ENCODE results near the gene B3GNT4.
"Not testable (repeated sequence)": the region's sequence is repeated elsewhere in the genome, so short reads cannot be mapped to it uniquely, and the experiment has no call there.

Gene B3GNT4

GRCh38 chr12:122189626-122190475, 13.7 kb upstream of the B3GNT4 start:
- DNase-seq (ENCODE audit: low read depth) = no peak

- no peak for DNase-seq (ENCODE audit: low read depth)
Measured at GRCh38 chr12:122190842-122191668, 12.5 kb upstream of the B3GNT4 start.

GRCh38 chr12:122192441-122192840, 11.1 kb upstream of the B3GNT4 start:
- DNase-seq (ENCODE audit: low read depth) = no peak

GRCh38 chr12:122194804-122195203, 8.7 kb upstream of the B3GNT4 start:
- no peak for DNase-seq (ENCODE audit: low read depth)

GRCh38 chr12:122195405-122195804, 8.1 kb upstream of the B3GNT4 start:
- DNase-seq (ENCODE audit: low read depth) = no peak

- DNase-seq (ENCODE audit: low read depth) = no peak
Measured at GRCh38 chr12:122197612-122197966, 5.9 kb upstream of the B3GNT4 start.

- DNase-seq (ENCODE audit: low read depth) = no peak
Measured at GRCh38 chr12:122199484-122200355, 3.8 kb upstream of the B3GNT4 start.

GRCh38 chr12:122200541-122201175, 2.9 kb upstream of the B3GNT4 start:
- no peak for DNase-seq (ENCODE audit: low read depth)

GRCh38 chr12:122201381-122201780, 2.1 kb upstream of the B3GNT4 start:
- no peak for DNase-seq (ENCODE audit: low read depth)

GRCh38 chr12:122202017-122202416, 1.5 kb upstream of the B3GNT4 start:
- DNase-seq (ENCODE audit: low read depth) = no peak

- not testable (repeated sequence) for DNase-seq (ENCODE audit: low read depth)
Measured at GRCh38 chr12:122202811-122203210, 698 bp upstream of the B3GNT4 start.

GRCh38 chr12:122204167-122205052, 901 bp downstream of the B3GNT4 start:
- DNase-seq (ENCODE audit: low read depth) = no peak

- DNase-seq (ENCODE audit: low read depth) = no peak
Measured at GRCh38 chr12:122205053-122205925, 1.8 kb downstream of the B3GNT4 start.

GRCh38 chr12:122206111-122206881, 2.8 kb downstream of the B3GNT4 start:
- no peak for DNase-seq (ENCODE audit: low read depth)

- DNase-seq (ENCODE audit: low read depth) = no peak
Measured at GRCh38 chr12:122206976-122207375, 3.5 kb downstream of the B3GNT4 start.

GRCh38 chr12:122207391-122207790, 3.9 kb downstream of the B3GNT4 start:
- DNase-seq (ENCODE audit: low read depth) = no peak

- DNase-seq (ENCODE audit: low read depth) = no peak
Measured at GRCh38 chr12:122208073-122208820, 4.7 kb downstream of the B3GNT4 start.

- DNase-seq (ENCODE audit: low read depth) = no peak
Measured at GRCh38 chr12:122215771-122216170, 12.3 kb downstream of the B3GNT4 start.

All from GM04503 (cell line).